Lower leg skin (tissue), 4 donors: ENCODE results near the gene RUNX1. TPM values are rescaled to one million over a fixed set of nuclear protein-coding genes. Genes with fewer than 3 reads are reported as not detected.

Experiments used
- DNase-seq, 2 donors: peaks; one replicate each; pipeline ENCODE4 v3.0.0-alpha.2; 2019; ENCODE audit warnings: low spot score in 2 of 2
- H3K4me3 ChIP-seq: fragments of 200-600 bp; sonication (generic); 2 replicates; pipeline ENCODE4 v1.5.1; 2017; ENCODE audit warnings: mild to moderate bottlenecking, low read depth; ENCODE audit not compliant: poor library complexity, severe bottlenecking
- CTCF ChIP-seq, 3 donors: fragments of 450-650 bp; IDR thresholded peaks; one replicate each; pipeline ENCODE4 v1.5.1; 2016; ENCODE audit warnings: antibody characterized with exemption in 3 of 3, mild to moderate bottlenecking in 3 of 3, moderate library complexity in 2 of 3
- POLR2A ChIP-seq, 2 donors: fragments of 450-650 bp; IDR thresholded peaks; one replicate each; pipeline ENCODE4 v1.6.1; 2016 to 2017; ENCODE audit warnings: antibody characterized with exemption in 2 of 2, mild to moderate bottlenecking in 1 of 2, moderate library complexity in 1 of 2
- WGBS, 2 donors: methylation state at CpG; one replicate each; pipeline ENCODE4 v1.1.5; 2018; 5-methylcytosine and 5-hydroxymethylcytosine counted together
- intact Hi-C: fragments of 100-400 bp; cut with DNase I; formaldehyde crosslinking; loops from one replicate; pipeline ENCODE4 v1.15.0; 2023; ENCODE audit warnings: low total_unique reads
- total RNA-seq, 4 donors: library from RNA; depleted of rRNA; stranded (reverse); fragments of >200 nt; gene quantifications; one replicate each; pipeline ENCODE4 v1.1.0, GENCODE V29; 2016

The RUNX1 gene
- total RNA-seq, 4 donors from 2014 or later, result 7.3 to 29.1 (median 18.1) TPM

- no peak for TF ChIP-seq POLR2A (IDR thresholded peaks at IDR 0.05)
- TF ChIP-seq CTCF (IDR thresholded peaks at IDR 0.05), result no peak
- WGBS, 2 donors, result 51 to 53% methylated on average over 5 of the region's 5 CpGs
- intact Hi-C loops, result no loop called here
- H3K4me3 ChIP-seq, result no peak overlapping the region
- DNase-seq, result no peak
Measured at GRCh38 chr21:34859976-34860653, 189.0 kb downstream of the RUNX1 start.

GRCh38 chr21:34858559-34858958, 190.5 kb downstream of the RUNX1 start:
- TF ChIP-seq CTCF (IDR thresholded peaks at IDR 0.05) (no peak), POLR2A (IDR thresholded peaks at IDR 0.05) (no peak)
- intact Hi-C loops, result no loop called here
- WGBS, 2 donors, result 17 to 29% methylated on average over 3 of the region's 3 CpGs
- no peak for DNase-seq
- no peak overlapping the region for H3K4me3 ChIP-seq

GRCh38 chr21:34857874-34858273, 191.2 kb downstream of the RUNX1 start:
- DNase-seq, result no peak
- TF ChIP-seq POLR2A (IDR thresholded peaks at IDR 0.05) (no peak), CTCF (IDR thresholded peaks at IDR 0.05) (no peak)
- 64 to 72% methylated on average over 4 of the region's 4 CpGs for WGBS, 2 donors
- intact Hi-C loops, result no loop called here
- H3K4me3 ChIP-seq, result no peak overlapping the region

GRCh38 chr21:34857122-34857713, 191.9 kb downstream of the RUNX1 start:
- TF ChIP-seq POLR2A (IDR thresholded peaks at IDR 0.05) (no peak), CTCF (IDR thresholded peaks at IDR 0.05) (no peak)
- intact Hi-C loops, result no loop called here
- 71 to 72% methylated on average over 9 of the region's 9 CpGs for WGBS, 2 donors
- DNase-seq, result no peak
- no peak overlapping the region for H3K4me3 ChIP-seq

- TF ChIP-seq CTCF (IDR thresholded peaks at IDR 0.05) (no peak), POLR2A (IDR thresholded peaks at IDR 0.05) (no peak)
- no peak overlapping the region for H3K4me3 ChIP-seq
- intact Hi-C loops, result no loop called here
- WGBS, 2 donors, result 68 to 72% methylated on average over 3 of the region's 3 CpGs
- no peak for DNase-seq
Measured at GRCh38 chr21:34852448-34852847, 196.7 kb downstream of the RUNX1 start.
